T-helper 2 cell treated with Interferon-gamma antibody and Interleukin-4, amounts not matched to agents 5 μg/mL and 100 μg/mL, for 36 hours (primary cell): ENCODE data around the gene GNB1L.
"Not testable (repeated sequence)": the region's sequence is repeated elsewhere in the genome, so short reads cannot be mapped to it uniquely, and the experiment has no call there.

Experiments
- DNase-seq: peaks from one replicate; pipeline ENCODE4 v3.0.0; 2021; ENCODE audit warnings: low spot score
- H3K27ac Mint-ChIP-seq: one replicate; pipeline ENCODE4 v1.8.0; 2021; ENCODE audit warnings: mild to moderate bottlenecking, mixed read lengths
- H3K27me3 Mint-ChIP-seq: one replicate; pipeline ENCODE4 v1.8.0; 2021; ENCODE audit warnings: low read depth, mixed read lengths
- H3K36me3 Mint-ChIP-seq: one replicate; pipeline ENCODE4 v1.8.0; 2021; ENCODE audit warnings: low read depth, mixed read lengths
- H3K4me1 Mint-ChIP-seq: one replicate; pipeline ENCODE4 v1.8.0; 2021; ENCODE audit warnings: low read depth, mixed read lengths
- H3K4me3 Mint-ChIP-seq: one replicate; pipeline ENCODE4 v1.8.0; 2022; ENCODE audit warnings: mild to moderate bottlenecking, moderate library complexity, mixed read lengths
- H3K9me3 Mint-ChIP-seq: one replicate; pipeline ENCODE4 v1.8.0; 2021; ENCODE audit warnings: mixed read lengths

Gene GNB1L

DNA sequence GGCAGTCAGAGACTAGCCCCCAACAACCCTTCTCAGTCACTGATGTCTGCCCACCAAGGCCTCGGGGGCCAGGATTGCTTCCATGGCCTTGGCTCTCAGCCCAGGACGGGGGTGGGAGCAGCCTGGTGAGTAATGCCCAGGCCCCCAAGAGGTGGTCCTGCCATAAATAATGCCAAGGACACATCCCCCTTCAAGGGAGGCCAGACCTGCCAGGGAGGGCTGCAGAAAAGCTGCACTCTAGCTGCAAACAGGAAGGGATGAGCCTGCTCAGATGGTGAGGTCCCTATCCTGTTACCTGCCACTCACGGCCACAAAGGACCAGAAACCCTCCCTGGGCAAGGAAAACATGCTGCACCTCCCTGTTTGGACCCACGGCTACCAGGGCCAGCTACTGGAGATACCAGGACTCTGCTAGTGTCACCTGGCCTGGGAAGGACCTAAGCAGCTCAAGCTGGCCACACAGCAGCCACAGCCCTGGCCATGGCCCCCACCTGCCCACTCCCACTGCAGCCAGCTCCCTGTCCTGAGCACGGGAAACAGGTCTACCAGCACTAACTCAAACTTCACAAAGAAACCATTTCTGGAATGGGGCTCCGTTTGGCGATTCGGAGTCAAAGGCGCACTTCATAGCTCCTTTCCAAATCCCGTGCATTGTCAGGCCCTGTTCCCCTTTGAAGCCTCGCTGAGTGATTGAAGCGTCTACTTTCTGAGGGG, 12.1 kb downstream of the GNB1L start:
- DNase-seq, result no peak
- Mint-ChIP-seq H3K9me3 (no peaks in the 10 kb centered on the region), H3K36me3 (peaks cover 4% of the 10 kb centered on the region), H3K27me3 (no peaks in the 10 kb centered on the region), H3K27ac (no peak overlapping the region), H3K4me1 (peaks cover 5% of the 10 kb centered on the region), H3K4me3 (no peak overlapping the region)

DNA sequence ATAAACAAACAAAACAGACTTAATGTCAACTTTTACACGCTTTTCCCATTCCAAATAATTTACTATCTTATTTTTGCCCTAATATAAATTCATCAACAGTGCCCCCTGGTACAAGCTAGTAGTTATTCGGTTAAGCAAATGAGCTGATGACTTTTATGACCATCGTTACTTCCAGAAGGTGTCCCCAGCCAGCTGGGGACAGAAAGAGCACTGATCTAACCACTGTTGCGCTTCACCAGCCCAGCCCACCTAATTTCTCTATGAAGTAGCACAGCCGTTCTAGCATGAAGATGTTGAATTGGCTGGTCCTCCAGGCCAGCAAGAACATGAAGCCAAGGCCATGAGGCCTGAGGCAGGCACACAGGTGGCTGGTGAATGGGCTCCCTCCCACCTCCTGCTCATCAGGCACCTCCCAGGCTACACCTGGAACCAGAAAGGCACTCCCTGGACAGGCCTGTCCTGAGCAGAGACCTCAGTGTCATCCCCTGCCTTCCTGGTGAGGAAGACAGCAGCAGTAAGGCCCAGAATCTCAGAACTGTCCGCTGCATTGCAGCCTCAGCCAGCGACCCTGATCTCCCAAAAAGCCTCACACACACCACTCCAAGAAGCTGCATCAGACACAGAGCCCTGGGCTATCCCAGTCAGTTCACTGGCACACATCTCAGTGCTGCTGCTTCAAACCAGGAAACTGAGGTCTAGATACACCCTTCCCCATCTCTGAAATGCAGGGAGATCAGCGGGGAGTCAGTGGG, 12.9 kb downstream of the GNB1L start:
- Mint-ChIP-seq H3K4me3 (no peak overlapping the region), H3K36me3 (no peaks in the 10 kb centered on the region), H3K27me3 (no peaks in the 10 kb centered on the region), H3K4me1 (peaks cover 5% of the 10 kb centered on the region), H3K9me3 (no peaks in the 10 kb centered on the region), H3K27ac (no peak overlapping the region)
- DNase-seq, result no peak

DNA sequence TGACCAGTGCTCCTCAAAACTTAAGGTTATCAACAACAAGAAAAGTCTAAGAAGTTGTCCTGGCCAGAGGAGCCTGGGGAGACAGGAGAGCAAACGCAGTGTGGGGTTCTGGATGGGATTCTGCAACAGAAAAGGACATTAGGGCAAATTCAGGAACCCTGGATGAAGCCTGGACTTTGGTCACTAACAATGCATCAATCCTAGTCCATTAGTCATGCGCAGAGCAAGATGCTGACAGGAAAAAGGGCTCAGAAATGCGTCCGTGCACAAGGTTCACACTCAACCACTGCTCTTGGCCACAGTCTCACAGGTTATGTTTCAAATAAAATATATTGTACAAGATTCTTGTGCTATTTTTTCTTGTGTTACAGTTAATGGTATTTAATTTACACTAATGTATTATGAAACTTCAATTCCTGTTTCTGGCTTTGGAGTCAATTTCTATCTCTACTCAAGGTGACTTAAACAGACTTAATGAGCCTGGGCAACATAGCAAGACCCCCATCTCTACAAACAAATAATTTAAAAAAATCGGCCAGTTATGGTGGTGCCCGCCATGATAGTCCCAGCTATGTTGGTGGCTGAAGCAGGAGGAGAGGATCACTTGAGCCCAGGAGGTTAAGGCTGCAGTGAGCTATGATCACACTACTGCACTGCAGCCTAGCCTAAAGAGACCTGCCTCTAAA, 13.6 kb downstream of the GNB1L start:
- Mint-ChIP-seq H3K9me3 (no peaks in the 10 kb centered on the region), H3K4me1 (peaks cover 5% of the 10 kb centered on the region), H3K27me3 (no peaks in the 10 kb centered on the region), H3K4me3 (no peak overlapping the region), H3K36me3 (no peaks in the 10 kb centered on the region), H3K27ac (no peak overlapping the region)
- no peak for DNase-seq

DNA sequence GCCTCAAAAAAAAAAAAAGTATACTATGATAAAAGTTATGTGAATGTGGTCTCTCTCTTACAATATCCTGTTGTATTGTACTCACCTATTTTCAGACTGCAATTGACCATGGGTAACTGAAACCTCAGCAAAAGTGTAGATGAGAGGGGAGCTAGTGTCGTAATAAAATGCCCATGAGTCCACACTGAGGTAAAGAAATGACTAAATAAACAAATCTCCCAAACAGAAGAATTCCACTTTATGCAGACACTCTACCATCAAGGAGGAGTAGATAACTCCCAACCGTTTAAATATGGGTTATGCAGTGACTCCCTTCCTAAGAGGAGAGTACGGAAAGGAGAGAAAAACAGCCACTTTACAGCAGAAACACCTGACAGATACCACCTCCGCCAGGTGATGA, 14.6 kb downstream of the GNB1L start:
- DNase-seq, result no peak
- no peak overlapping the region for H3K4me3 Mint-ChIP-seq
- no peaks in the 10 kb centered on the region for H3K27me3 Mint-ChIP-seq
- no peaks in the 10 kb centered on the region for H3K9me3 Mint-ChIP-seq
- H3K36me3 Mint-ChIP-seq, result no peaks in the 10 kb centered on the region
- no peak overlapping the region for H3K27ac Mint-ChIP-seq
- H3K4me1 Mint-ChIP-seq, result peaks cover 8% of the 10 kb centered on the region

DNA sequence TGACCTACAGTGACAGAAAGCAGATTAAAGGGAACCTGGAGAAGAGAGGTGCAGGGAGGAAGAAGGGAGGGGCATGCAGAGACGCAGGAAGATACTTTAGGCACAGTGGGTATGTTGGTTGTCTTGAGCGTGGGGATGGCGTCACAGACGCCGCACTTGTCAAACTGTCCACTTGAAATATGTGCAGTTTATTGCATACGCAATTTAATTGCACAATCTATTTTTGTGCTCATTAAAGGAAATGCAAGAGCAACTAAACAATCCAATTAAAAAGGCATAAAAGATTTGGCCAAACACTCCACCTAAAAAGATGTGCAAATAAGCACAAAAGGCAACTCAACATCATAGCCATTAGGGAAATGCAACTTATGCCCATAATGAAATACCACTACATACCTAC, 16.8 kb downstream of the GNB1L start:
- no peak overlapping the region for H3K27ac Mint-ChIP-seq
- DNase-seq, result no peak
- peaks cover 6% of the 10 kb centered on the region for H3K4me1 Mint-ChIP-seq
- no peaks in the 10 kb centered on the region for H3K9me3 Mint-ChIP-seq
- no peak overlapping the region for H3K4me3 Mint-ChIP-seq
- no peaks in the 10 kb centered on the region for H3K36me3 Mint-ChIP-seq
- no peaks in the 10 kb centered on the region for H3K27me3 Mint-ChIP-seq

DNA sequence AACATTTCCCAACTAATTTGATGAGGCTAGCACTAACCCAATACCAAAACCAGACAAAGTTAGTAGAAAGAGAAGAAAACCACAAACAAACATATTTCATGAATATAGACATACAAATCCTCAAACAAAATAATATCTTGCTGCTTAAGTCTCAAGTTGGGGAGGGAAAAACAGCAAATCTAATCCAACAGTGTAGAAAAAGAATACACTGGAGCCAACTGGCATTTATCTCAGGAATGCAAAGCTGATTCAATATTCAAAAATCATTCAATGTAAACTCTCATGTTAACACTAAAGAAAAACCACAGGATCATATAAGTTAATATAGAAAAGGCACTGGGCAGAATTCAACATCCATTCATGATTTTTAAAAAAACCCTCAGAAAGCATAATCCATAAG, 18.2 kb downstream of the GNB1L start:
- H3K27ac Mint-ChIP-seq, result no peak overlapping the region
- H3K4me1 Mint-ChIP-seq, result peaks cover 9% of the 10 kb centered on the region

DNA sequence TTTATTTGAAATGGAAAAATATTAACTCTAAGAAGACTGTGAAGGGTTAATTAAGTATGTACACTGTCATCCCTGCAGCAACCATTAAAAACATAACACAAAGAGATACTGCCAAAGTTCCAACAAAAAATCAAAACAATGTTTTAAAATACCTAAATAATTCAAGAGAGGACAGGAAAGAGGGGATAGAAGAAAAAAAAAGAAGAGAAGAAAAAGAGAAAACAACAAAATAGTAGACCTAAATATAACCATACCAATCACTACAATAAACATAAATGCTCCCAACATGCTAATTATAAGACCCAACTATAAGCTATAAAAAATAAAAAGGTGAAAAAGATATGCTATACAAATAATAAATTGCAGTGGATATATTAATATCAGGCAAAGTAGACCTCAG, 20.1 kb downstream of the GNB1L start:
- peaks cover 9% of the 10 kb centered on the region for H3K4me1 Mint-ChIP-seq
- no peaks in the 10 kb centered on the region for H3K36me3 Mint-ChIP-seq
- H3K9me3 Mint-ChIP-seq, result no peaks in the 10 kb centered on the region
- DNase-seq, result no peak
- H3K4me3 Mint-ChIP-seq, result no peak overlapping the region
- no peak overlapping the region for H3K27ac Mint-ChIP-seq
- H3K27me3 Mint-ChIP-seq, result no peaks in the 10 kb centered on the region

More for the DNA sequence above, 18.2 kb downstream of the GNB1L start:
- Mint-ChIP-seq H3K4me3 (no peak overlapping the region), H3K27me3 (no peaks in the 10 kb centered on the region), H3K36me3 (no peaks in the 10 kb centered on the region), H3K9me3 (no peaks in the 10 kb centered on the region)
- DNase-seq, result no peak

DNA sequence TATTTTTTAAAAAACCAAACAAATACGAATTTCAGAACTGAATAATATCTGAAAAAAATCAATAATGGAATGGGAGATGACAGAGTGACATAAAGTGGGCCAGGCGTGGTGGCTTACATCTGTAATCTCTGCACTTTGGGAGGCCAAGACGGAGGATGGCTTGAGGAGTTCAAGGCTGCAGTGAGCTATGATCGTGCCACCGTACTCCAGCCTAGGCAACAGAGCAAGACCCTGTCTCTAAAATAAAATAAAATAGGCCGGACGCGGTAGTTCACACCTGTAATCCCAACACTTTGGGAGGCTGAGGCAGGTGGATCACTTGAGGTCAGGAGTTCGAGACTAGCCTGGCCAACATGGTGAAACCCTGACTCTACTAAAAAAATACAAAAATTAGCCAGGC, 21.3 kb downstream of the GNB1L start:
- not testable (repeated sequence) for H3K27ac Mint-ChIP-seq, H3K27me3 Mint-ChIP-seq, DNase-seq

DNA sequence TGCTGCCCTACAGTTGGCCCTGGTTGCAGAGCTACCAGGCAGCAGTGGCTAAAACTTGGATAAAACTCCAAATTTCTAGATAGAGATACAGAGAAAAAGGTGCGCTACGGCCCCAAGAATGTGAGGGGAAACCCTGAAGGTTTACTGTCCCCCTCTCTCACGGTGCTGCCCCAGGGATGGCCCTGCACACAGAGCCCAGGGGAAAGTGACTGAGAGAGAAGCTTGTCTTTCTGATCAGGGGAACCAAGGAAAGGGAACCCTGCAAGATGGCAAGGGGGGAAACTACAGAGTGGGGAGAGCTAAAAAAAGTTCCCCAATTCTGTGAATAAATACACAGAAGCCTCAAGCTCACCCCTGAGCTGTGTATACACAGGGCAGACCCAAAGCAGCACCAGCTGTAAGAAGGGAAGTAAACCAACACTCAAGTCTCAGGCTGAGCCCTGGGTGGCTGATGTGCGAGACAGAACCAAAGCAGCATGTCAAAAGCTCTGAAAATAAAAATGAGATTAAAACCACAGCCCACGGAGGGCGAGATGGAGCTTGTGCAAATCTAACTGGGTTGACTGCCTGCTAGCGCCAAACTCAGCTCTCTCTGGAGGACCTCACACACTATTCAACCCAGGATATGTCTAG, 22.1 kb downstream of the GNB1L start:
- no peaks in the 10 kb centered on the region for H3K9me3 Mint-ChIP-seq
- H3K27me3 Mint-ChIP-seq, result no peaks in the 10 kb centered on the region
- no peak for DNase-seq
- no peak overlapping the region for H3K27ac Mint-ChIP-seq
- peaks cover 9% of the 10 kb centered on the region for H3K4me1 Mint-ChIP-seq
- no peak overlapping the region for H3K4me3 Mint-ChIP-seq
- no peaks in the 10 kb centered on the region for H3K36me3 Mint-ChIP-seq

More for the DNA sequence above, 21.3 kb downstream of the GNB1L start:
- not testable (repeated sequence) for H3K4me3 Mint-ChIP-seq, H3K4me1 Mint-ChIP-seq, H3K9me3 Mint-ChIP-seq, H3K36me3 Mint-ChIP-seq

DNA sequence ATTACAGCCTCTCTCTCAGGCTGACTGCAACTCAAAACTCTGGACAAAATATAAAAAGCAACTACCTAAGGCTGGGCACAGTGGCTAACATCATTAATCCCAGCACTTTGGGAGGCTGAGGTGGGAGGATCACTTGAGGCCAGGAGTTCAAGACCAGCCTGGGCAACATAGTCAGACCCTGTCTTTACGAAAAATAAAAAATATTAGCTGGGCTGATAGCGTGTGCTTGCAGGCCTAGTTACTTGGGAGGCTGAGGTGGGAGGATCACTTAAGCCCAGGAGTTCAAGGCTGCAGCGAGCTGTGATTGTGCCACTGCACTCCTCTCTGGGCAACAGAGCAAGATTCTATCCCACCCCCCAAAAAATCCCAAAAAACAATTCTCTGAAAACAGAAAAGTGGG, 22.7 kb downstream of the GNB1L start:
- not testable (repeated sequence) for H3K9me3 Mint-ChIP-seq, H3K27ac Mint-ChIP-seq, H3K4me3 Mint-ChIP-seq, H3K27me3 Mint-ChIP-seq, DNase-seq, H3K36me3 Mint-ChIP-seq, H3K4me1 Mint-ChIP-seq

DNA sequence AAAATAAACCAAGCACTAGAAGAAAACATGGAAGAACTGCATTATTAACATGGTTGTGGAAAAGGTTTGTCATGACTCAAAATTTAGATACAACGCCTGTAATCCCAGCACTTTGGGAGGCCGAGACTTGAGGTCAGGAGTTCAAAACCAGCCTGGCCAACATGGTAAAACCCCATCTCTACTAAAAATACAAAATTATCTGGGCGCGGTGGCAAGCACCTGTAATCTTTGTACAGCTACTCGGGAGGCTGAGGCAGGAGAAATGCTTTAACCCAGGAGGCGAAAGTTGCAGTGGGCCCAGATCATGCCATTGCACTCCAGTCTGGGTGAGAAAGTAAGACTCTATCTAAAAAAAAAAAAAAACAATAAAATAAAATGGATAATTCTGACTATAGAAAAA, 23.7 kb downstream of the GNB1L start:
- no peak for DNase-seq
- Mint-ChIP-seq H3K36me3 (no peaks in the 10 kb centered on the region), H3K4me1 (peaks cover 9% of the 10 kb centered on the region), H3K4me3 (no peak overlapping the region), H3K27me3 (no peaks in the 10 kb centered on the region), H3K27ac (no peak overlapping the region), H3K9me3 (no peaks in the 10 kb centered on the region)

DNA sequence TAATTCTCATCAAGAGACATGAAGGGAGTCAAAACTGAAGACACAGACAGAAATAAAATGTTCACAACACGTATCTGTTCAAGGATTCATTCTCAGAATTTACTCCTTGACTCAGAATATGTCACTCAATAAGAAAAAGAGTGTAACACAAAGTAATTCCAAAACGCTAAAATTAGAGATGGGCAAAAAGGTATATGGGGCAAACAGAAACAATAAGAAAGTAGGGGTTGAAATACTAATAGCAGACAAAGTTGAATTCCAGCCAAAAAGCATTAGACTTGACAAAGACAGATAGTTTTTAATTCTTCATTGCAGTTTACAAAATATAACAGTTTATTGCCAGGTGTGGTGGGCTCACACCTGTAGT, 26.7 kb downstream of the GNB1L start:
- Mint-ChIP-seq H3K4me1 (peaks cover 3% of the 10 kb centered on the region), H3K27ac (no peak overlapping the region), H3K36me3 (no peaks in the 10 kb centered on the region), H3K4me3 (no peak overlapping the region), H3K27me3 (no peaks in the 10 kb centered on the region), H3K9me3 (no peaks in the 10 kb centered on the region)
- DNase-seq, result no peak

DNA sequence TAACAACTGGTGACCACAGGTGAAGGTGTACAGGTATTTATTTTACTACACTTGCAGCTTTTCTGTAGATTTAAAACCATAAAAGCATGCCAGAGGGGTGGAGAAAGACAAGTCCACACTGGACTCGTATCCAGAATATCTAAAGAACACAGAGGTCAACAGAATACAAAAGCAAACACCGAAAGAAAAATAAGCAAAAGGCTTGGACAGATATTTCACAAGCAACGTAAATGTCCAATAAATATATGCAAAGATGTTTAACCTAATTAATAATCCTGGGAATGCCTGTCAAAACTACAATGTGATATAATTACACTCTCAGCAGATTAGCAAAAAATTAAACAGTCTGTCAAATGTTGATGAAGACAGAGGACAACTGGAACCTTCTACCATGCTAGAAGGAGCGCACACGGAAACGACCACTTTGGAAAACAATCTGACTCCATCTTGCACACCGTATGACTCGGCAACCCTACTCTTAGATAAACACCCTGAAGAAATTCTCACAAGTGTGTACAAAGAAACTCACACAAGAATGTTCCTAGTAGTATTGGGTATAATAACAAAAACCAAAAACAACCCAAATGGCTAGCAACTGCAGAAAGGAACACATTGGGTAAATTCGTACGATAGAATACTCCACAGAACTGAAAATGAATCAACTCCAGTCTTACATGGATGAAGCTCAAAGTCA, 27.2 kb downstream of the GNB1L start:
- Mint-ChIP-seq H3K4me1 (no peaks in the 10 kb centered on the region), H3K9me3 (no peaks in the 10 kb centered on the region), H3K27ac (no peak overlapping the region), H3K36me3 (no peaks in the 10 kb centered on the region), H3K4me3 (no peak overlapping the region), H3K27me3 (no peaks in the 10 kb centered on the region)
- DNase-seq, result no peak

DNA sequence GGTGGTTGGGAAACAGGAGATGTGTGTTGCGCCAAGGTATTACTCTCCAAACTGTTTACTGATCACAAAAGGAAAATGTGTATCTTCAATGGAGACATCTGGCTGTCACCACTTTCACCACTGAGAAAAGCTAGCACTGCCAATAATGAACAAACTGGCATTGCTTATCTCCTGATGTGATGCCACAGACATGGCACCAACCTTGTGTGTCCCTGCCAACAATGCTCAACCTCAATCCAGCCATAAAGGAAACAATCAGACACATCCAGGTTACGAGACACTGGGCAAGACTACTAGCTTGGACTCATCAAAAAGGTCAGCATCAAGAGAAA, 28.1 kb downstream of the GNB1L start:
- no peak for DNase-seq
- H3K27ac Mint-ChIP-seq, result no peak overlapping the region
- H3K36me3 Mint-ChIP-seq, result no peaks in the 10 kb centered on the region
- no peak overlapping the region for H3K4me3 Mint-ChIP-seq
- no peaks in the 10 kb centered on the region for H3K27me3 Mint-ChIP-seq
- no peaks in the 10 kb centered on the region for H3K4me1 Mint-ChIP-seq
- H3K9me3 Mint-ChIP-seq, result no peaks in the 10 kb centered on the region
